B cell (primary cell): Measurements from ENCODE around the gene HOXA1.

Experiments
- EZH2 ChIP-seq: IDR thresholded peaks from 2 replicates; pipeline ENCODE4 v1.6.1; 2012; ENCODE audit warnings: borderline replicate concordance, low read depth, mild to moderate bottlenecking, moderate library complexity, low read length; ENCODE audit not compliant: insufficient read depth, poor library complexity, severe bottlenecking
- TF ChIP-seq, protein P1 (sequence below): fragments of 200-600 bp; IDR thresholded peaks from one replicate; pipeline ENCODE4 v1.8.0; 2022; ENCODE audit warnings: antibody characterized with exemption, mild to moderate bottlenecking

DNA sequence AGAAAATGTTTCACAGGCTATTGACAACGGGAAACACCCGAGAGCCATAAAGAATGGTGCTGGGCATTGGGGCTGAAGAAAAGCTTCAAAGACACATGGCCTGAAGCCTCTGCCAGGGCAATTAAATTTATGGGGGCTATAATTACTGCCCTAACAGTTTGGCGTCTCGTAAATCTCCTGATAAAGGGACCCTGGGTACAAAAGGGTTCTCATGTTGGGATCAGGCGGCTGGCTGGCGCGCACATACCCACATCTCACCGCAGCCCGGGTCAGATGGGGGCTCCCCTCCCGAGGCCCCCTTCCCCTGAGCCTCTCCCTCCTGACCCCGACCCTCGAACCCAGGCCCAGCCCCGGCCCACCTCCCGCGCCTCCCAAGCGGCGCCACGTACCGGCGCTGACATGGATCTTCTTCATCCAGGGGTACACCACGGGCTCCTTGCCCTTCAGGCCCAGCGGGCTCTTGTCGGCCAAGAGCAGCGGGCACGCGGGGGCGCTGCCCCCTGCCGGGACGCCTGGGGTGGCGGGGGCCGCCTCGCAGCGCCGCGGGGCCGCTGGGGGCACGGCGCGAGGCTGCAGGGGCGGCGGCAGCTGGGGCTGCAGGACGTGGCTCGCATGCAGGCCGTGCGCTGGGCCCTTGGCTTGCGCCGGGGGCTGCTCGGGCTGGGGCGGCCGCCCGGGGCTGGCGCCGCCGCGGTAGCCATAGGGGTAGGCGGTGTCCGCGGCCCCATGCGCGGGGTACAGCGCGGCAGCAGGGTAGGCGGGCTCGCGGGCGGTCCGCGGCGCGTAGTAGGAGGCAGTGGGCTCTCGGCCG, 34.1 kb upstream of the HOXA1 start:
- TF ChIP-seq, protein P1, sequence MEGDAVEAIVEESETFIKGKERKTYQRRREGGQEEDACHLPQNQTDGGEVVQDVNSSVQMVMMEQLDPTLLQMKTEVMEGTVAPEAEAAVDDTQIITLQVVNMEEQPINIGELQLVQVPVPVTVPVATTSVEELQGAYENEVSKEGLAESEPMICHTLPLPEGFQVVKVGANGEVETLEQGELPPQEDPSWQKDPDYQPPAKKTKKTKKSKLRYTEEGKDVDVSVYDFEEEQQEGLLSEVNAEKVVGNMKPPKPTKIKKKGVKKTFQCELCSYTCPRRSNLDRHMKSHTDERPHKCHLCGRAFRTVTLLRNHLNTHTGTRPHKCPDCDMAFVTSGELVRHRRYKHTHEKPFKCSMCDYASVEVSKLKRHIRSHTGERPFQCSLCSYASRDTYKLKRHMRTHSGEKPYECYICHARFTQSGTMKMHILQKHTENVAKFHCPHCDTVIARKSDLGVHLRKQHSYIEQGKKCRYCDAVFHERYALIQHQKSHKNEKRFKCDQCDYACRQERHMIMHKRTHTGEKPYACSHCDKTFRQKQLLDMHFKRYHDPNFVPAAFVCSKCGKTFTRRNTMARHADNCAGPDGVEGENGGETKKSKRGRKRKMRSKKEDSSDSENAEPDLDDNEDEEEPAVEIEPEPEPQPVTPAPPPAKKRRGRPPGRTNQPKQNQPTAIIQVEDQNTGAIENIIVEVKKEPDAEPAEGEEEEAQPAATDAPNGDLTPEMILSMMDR: no peak
- TF ChIP-seq EZH2: no peak
